Stimulated activated CD8-positive, alpha-beta memory T cell treated with anti-CD3 and anti-CD28 coated beads, Interleukin-4, amount 100 ng/mL, for 48 hours (primary cell): ENCODE measurements around the gene UNC13D.

Experiments
- DNase-seq: peaks from one replicate; pipeline ENCODE4 v3.0.0-alpha.2; 2020

The UNC13D gene

DNA sequence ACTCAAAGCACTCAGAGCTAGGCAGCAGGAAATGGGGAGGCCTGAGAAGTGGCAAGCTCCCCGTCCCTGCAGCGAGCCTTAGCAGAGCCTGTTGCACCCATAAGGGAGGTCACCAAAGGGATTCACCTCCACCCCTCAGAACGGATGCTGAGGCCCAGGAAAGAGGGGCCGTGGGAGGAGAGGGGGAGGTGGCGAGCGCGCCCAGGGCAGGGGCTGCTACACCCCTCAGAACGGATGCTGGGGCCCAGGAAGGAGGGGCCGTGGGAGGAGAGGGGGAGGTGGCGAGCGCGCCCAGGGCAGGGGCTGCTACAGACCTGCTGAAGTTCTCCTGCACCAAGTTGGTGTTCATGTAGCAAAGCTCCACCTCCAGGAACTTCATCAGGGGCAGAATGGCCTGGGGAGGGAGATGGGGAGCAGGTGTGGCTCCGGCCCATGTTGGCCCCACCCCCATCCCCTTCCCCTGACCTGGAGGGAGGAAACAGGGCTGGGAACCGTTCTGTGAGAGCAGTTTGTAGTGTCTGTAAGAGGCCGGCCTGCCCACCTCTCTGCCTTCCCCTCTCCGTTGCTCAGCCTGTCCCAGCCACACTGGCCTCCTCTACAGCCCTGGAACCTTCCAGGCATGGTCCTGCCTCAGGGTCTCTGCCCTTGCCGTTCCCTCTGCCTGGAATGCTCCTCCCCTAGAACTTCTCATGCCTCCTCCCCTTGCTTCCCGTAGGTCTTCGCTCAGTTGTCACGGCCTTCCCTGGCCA, 11.4 kb downstream of the UNC13D start:
- DNase-seq, result peak; percentile 44

DNA sequence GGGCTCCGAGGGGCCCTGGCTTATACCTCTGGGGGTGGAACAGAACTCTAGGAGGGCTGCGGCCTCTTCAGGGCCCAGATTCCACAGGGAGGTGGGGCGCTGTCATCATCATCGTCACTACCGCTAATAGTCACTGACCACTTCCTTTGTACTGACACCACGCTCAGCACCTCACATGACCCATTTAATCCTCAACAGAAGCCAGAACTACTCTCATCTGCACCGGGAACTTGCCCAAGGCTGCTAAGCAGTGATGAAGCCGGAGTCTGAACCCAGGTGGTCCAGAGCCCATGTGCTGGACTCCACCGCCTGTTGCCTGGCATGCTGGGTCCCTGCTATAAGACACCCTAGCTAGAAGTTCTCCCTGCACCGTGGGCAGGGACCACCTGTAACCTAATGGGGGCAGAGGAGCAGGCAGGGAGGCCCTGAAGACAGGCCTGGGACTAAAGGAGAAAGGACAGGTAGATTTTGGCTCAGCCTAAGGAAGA, 12.0 kb downstream of the UNC13D start:
- peak; percentile 64 for DNase-seq

DNA sequence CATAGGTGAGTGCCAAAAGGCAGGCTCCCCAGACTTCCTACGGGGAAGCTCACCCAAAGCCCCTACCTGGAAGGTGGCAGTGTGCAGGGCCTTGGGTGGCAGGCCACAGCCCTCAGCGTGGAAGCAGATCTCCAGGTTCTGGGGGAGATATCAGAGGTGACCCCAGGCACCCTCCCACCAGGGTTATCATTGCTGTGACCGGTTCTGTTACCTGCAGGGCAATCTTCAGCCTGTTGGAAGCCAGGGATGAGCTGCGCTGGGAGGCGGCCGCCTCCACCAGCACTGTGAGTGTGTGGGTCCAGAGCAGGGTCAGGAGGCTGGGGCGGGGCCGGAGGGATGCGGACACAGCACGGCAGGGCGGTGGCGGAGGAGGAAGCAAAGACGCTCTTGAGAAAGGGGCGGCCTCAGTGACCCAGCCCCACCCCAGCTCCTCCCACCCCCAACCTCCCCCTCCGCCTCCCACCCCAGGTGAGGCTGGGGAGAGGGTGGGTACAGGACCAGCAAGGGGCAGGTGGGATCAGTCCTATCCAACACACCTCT, 13.1 kb downstream of the UNC13D start:
- DNase-seq, result no peak

DNA sequence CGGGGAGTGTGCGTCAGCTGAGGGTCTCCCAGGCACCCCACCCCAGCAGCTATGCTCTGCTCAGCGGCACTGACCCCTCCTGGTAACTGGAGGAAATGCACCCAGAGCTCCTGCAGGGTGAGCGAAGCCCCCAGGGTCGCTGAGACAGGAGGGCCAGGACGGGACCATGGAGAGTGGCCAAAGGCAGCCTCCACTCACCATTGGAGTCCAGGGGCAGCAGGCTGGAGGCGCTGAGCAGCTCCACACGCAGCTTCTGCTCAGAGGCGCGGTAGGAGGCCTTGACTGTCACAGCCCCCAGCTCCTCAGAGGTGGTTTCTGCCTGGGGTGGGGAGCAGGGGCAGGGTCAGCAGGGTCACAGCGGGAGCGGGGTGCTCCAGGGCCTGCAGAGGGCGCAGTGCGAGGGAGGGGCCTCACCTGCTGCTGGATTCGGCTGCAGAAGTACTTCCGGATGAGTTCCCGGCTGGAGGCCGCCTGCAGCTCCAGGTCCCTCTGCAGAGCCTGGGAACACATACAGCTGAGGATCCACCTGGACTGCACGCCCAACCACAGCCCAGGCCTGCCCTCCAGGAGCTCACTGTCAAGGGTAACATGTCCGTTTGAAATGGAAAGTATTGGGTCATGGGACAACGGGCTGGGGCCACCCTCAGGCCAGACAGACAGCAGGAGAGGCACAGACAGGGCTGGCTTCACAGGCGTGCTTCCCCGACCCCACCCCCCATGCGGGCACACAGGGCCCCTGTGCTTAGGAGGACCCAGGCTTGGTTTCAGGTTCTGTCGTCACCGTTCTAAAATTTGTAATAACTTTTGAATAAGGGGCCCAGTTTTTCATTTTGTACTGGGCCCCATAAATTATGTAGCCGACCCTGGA, 13.8 kb downstream of the UNC13D start:
- peak; percentile 70 for DNase-seq

DNA sequence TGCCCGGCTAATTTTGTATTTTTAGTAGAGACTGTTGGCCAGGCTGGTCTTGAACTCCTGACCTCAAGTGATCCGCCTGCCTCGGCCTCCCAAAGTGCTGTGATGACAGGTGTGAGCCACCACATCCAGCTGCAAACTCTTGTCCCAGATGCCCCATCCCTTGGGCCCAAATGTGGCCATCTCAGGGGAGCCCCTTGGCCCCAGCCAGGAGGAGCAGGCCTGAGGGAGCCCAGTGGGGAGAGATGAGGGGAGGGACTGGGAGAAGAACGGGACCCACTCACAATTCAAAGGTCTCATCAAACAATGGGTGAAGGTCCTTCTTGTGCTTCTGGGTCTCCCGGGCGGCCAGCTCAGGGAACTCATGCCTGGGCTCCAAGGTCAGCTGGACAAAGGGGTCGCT, 14.5 kb downstream of the UNC13D start:
- DNase-seq, result no peak

DNA sequence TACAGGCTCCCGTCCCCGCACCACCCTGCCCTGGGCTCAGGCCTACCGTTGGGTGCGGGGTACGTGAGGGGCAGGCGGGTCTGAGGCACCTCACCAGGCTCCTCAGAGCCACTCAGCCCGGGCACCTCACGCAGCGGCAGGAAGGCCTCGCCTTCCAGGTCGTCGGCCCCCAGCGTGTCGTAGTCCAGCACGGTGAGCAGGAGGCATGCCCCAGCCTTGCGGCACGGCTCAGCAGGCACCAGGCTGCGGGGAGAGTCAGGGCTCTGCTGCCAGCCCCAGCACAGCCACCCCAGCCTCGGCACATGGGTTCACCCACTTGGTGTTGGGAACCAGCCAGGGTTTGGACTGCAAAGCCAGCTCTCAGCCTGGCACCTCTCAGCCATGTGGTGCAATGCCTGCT, 15.5 kb downstream of the UNC13D start:
- DNase-seq, result no peak

DNA sequence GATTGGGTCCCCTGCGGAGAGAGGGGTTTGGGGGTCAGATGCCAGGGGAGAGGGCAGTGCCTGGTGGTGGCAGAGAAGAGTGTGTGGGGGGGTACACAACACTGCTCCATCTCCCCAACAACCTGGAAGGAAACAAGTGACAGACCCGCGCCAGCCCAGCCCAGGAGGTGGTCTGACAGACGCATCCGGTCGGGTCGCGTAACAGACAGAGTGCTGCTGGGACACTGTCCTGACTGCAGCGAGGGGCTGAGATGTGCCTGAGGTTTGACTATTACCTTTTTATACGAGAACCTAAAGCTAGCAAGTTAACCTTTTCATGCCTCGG, 16.2 kb downstream of the UNC13D start:
- DNase-seq, result no peak

DNA sequence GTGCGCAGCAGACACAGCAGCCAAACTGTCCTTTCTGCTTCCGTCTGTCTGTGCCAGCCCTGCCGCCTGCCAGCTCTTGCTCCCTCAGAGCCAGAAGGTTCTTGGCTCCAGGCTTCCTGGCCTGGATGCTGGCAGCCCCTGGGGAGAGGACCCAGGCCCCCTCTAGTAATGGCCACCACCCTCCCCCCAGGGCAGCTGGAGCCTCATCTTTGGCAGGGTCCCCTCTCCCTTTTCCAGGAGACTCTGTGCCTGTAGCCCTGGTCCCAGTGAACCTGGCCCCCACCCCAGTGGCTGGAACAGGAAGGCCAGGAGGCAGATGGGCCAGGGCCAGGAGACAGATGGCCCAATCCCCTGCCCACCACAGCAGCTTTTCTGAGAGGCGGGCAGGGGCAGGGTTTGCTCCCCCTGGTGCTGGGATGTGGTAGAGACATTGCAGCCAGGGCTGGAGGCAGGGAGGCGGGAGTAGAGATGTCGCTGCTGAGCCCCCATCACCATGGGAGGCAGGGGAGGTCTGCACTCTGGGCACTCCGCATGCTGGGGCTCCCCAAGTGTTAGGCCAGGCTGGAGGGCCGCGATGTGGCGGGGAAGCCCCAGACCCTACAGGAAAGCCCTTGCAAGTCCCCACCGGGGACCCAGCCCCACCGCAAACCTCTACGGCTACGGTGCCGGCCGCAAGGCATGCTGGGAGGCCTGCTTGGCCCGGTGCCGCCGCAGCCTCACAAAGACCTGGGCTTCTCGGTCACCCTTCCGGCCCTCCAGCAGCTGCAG, 16.7 kb downstream of the UNC13D start:
- DNase-seq, result peak; percentile 80

DNA sequence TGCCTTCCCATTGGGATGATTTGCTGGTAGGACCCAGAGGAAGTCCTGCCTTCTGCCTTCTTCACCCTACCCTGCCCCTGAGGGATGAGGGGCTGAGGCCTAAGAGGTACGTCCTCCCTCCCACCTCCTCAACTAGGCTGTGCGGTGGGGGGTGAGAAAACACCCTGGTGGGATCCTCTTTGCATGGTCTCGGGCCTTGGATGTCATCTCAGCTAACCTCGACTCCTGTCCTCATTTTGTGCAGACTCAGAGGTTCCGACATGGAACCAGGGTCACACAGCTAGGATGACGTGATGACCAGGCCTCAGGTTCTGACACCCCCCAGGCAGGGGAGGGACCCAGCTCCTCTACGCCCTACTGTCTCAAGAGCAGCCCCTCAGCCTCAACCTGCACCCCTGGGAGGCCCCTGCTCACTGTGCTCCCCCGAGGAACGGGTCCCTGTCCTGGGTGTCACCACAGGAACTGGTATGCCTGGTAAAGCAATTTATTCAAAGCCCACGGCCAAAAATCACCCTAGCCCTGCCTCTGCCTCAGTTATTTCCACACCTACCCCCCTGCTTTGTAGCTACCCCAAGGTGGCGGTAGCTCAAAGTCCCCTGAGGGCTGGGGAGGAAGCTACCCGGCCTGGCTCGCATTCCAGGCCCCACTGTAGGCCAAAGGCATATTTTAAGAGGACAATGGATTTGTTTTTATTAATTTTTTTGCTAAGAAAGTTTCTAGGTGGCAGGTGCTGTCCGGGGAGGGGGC, 17.5 kb downstream of the UNC13D start:
- DNase-seq, result no peak

DNA sequence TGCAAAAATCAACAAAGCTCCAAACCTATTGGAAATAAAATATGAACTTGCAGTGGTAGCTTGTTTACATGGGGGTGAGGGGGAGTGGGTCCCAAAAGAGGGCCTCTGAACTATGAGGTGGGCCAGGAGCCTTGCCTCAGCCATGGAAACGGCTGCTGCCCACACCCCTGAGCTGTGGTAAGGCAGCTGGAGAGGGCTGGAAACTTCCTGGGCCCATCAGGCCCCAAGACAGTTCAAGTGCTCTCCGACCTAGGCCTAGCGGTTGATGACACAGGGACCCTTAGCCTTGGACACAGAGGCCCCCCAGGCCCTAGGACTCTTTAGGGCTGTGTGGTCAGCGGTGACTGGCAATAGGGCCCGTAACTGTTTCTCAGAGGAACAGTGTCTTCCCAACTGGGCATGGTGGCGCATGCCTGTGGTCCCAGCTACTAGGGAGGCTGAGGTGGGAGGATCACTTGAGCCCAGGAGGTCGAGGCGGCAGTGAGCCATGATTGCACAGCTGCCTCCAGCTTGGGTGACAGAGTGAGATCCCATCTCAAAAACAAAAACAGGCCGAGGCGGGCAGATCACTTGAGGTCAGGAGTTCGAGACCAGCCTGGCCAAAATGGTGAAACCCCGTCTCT, 18.3 kb downstream of the UNC13D start:
- DNase-seq, result no peak

DNA sequence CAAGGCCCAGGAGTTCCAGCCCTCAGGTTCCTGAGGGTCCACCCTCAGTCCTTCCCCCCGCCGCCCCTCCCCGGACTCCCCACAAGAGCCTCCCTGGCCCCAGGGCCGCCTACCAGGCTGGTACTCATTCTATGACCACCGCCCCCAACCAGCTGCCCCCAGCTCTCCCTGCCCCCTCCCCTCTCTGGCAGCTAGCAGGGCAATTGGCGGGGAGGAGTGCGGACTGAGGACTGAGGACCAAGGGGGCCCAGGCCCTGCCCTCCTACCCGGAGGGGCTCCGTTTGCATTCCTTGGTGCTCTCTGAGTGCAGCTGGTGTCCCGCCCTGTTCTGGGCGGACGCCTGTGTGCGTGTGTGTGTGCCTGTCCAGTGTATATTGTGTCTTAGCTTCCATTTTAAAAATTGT, 19.1 kb downstream of the UNC13D start:
- DNase-seq, result no peak

DNA sequence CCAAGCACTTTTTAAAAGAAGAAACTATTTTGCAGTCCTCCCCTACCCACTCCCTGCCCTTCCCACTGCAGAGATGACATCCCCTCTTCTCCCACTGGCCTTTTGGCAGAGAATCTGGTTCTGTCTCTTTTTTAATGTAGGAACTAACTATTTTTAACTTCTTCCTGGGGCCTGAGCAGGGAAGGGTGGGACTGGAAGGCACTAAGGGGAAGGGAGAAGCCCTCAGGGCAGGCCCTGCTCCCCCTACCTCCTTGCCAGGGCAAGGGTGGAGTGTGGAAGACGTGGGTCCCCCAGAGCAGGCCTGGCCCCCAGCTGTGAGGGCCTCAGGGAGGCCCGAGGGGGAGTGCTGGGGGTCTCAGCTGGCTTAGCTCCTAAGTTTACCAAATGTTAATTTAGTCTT, 19.5 kb downstream of the UNC13D start:
- no peak for DNase-seq

DNA sequence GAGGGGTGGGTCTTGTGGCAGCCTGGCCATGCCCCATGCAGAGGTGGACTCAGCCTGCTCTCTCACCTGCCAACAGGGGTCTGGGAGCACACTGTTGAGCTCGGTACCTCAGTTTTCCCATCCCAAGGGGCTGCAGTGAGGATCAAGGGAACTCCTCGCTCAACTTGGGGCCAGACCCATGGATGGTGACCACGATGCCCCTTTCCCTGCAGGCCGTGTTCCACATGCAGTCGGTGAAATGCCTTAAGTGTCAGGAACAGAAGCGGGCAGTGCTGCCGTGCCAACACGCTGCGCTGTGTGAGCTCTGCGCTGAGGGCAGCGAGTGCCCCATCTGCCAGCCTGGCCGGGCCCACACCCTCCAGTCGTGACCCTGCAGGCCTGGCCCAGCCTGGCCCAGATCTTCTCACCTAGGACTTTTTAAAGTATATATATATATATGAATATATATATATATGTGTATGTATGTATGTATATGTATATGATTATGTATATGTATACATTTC, 20.1 kb downstream of the UNC13D start:
- DNase-seq, result no peak

DNA sequence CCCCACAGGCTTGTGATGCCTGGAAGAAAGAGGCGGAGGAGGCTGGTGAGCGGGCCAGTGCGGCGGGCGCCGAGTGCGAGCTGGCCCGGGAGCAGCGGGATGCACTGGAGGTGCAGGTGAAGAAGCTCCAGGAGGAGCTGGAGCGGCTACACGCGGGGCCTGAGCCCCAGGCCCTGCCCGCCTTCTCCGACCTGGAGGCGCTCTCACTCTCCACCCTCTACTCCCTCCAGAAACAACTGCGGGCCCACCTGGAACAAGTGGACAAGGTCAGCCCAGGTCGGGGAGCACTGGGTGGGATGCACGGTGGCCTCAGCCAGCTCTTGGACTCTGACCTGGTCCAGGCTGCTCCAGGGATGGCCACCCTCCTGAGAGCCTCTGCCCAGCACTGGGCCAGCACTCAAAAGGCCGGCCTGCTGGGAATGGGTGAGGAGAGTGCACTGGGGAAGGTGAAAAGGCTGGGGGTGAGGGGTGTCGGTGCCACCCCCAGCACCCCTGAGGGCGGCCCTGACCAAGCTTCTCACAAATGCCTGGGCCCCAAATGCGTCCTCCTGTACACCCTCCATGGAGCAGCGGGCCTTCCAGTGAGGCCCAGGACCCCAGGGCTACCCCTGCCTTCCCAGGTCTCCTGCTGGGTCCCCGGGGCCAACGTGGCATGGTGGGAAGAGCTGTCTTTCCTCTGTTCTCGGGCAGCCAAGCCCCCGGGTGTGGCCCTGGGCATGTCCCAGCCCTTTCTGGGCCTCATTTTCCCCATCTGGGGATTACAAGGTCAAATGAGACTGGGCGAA, 20.8 kb downstream of the UNC13D start:
- no peak for DNase-seq

DNA sequence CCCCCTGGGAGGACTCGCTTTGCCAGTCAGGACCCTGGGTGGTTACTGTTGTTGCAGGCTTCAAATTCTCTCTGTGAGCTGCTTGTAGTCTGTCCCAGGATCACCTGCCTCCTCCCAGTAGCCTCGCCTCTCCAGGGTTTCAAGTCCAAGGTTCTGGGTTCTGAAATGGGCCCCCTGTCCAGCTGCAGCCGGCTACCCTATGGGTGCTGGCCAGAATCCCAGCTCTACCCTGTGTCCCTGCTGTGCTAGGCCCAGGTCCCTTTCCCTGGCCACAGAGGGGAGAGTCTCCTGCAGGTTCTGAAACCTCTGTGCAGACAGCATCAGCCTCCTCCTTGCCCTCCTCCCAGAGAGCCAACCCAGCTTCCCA, 21.4 kb downstream of the UNC13D start:
- DNase-seq, result no peak

DNA sequence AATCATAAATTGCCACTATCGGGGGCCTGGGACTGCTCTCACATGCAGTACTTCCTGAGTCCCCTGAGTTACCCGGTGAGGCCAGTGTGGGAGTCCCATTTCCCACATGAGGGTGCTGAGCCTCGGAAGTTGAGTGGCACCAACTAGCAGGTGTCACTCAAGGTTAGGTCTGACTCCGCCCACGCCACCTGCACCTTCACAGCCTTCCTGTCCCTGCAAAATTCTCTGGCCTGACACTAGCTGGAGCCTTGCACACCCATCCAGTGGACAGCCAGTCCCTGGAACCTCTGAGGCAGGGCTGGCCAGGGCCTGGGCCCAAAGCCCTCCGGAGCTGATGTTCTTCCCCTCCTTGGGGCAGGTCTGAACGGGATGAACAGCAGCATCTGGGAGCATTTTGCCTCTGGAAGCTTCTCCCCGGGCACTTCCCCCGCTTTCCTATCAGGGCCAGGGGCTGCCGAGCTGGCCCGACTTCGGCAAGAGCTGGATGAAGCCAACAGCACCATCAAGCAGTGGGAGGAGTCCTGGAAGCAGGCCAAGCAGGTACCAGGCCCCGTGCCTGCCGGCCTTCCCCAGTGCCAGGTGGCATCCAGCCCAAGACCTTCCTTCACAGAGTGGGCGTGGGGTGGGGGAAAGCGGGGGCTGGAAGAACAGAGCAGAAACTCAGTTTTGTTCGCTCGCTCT, 21.9 kb downstream of the UNC13D start:
- DNase-seq, result peak; percentile 41

DNA sequence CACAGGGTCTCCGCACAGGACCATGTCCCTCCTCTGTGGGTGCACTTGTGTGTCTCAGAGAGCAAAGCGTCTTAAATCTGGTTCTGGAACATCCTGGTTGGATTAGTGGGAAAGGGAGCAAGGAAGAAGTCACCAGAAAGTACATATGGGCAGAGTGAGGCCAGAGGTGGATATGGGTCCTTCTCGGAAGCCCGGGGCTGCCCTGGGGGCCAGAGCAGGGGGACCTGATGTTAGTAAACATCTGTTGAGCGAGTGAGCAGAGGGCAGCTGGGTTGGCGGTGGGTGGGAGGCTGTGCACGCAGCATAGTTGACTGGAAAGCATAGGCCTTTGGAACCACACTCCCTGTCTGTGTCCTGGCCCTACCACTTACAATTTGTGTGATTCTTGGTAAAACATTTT, 22.7 kb downstream of the UNC13D start:
- no peak for DNase-seq

DNA sequence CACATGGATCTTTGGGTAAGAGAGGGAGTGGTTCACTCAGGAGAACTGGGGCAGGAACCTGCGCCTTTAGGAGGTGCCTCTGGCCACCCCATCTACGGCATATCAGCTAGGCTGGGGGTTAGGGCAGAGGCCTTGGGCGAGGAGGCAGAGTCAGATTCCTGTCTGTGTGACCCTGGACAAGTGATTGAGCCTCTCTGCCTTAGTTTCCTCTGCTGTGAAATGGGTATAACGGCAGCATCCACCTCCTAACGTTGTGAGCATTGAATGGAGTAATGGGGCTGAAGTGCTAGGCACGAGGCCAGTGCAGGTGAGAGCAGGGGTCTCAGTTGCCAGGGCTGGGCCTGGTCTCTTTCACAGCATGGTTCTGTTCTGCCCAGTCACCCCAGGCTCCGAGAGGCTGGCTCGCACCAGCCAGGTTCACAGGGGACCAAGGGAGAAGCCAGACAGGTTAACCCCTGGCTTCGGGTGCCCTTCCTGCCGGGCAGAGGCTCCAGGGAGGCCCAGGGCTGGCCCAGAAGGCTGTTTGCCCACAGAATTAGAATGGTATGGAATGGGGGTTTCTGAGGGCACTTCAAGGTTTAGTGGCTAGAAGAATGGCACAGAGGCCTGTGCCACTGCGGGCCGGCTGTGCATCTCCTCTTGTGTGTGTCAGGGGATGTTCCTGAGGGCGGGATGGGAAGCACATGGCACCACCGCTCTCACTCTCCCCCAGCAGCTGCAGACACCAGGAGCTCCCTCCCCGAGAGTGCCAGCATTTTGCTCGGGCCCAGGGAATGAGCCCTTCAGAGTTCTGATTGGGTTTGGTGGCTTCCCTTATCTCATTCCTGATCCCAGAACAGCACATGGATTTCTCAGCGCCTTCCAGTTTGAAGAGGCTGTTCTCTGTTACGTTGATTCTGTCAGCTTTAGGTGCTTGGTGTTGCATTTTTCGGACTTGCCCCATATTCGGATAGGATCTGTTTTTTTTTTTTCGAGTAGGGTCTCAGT, 23.8 kb downstream of the UNC13D start:
- no peak for DNase-seq

DNA sequence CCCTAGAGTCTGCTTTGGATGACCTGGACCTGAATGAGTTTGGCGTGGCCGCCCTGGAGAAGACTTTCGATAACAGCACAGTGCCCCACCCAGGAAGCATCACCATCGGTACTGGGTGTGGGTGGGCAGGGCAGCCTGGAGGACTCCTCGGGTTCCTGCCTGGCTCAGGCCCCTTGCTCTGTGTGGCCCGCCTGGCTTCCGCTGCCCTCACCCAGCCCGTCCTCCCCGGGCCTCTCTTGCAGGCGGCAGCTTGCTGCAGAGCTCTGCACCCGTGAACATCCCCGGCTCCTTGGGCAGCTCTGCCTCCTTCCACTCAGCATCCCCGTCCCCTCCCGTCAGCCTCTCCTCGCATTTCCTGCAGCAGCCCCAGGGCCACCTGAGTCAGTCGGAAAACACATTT, 24.5 kb downstream of the UNC13D start:
- DNase-seq, result no peak
